ENCODE measurements around the gene RPL23.

The RPL23 gene

GRCh38 chr17:38872671-38873385 lies 19.3 kb upstream of the RPL23 start:
- Histone ChIP-seq H3K4me3 (peak overlapping the region; percentile 100; the same call in 1 of the 2 replicates), H3K36me3 (ENCODE audit: insufficient read depth, low read length) (0 out of 2 replicates have a peak, but pooled peaks cover under 1% of the 10 kb centered on the region), H3K9ac (ENCODE audit: insufficient read length) (no peak overlapping the region), H3K9me3 (ENCODE audit: low read depth, low read length) (no peaks in the 10 kb centered on the region), H3K27ac (peak overlapping the region; percentile 95; the same call in 1 of the 2 replicates)
- TF ChIP-seq FOXP2 (optimal IDR thresholded peaks at IDR 0.05; ENCODE audit: control extremely low read depth, extremely low read length, insufficient read depth) (no peak), EZH2 (IDR thresholded peaks at IDR 0.05) (no peak), POLR2AphosphoS5 (IDR thresholded peaks at IDR 0.05; ENCODE audit: borderline replicate concordance, low read depth, low read length) (no peak)
- DNase-seq (ENCODE audit: low read depth, low spot score): no peak

GRCh38 chr17:38872027-38872511 lies 18.5 kb upstream of the RPL23 start:
- H3K27ac ChIP-seq: peak overlapping the region; percentile 95; the same call in 1 of the 2 replicates
- no peak for DNase-seq (ENCODE audit: low read depth, low spot score)

GRCh38 chr17:38871247-38872015 lies 17.9 kb upstream of the RPL23 start:
- DNase-seq (ENCODE audit: low read depth, low spot score): no peak

More at GRCh38 chr17:38872027-38872511, 18.5 kb upstream of the RPL23 start:
- no peak overlapping the region for H3K9ac ChIP-seq (ENCODE audit: insufficient read length)
- no peaks in the 10 kb centered on the region for H3K9me3 ChIP-seq (ENCODE audit: low read depth, low read length)
- no peaks in the 10 kb centered on the region for H3K36me3 ChIP-seq (ENCODE audit: insufficient read depth, low read length)
- no peak for TF ChIP-seq EZH2 (IDR thresholded peaks at IDR 0.05)
- no peak for TF ChIP-seq POLR2AphosphoS5 (IDR thresholded peaks at IDR 0.05; ENCODE audit: borderline replicate concordance, low read depth, low read length)
- TF ChIP-seq FOXP2 (optimal IDR thresholded peaks at IDR 0.05; ENCODE audit: control extremely low read depth, extremely low read length, insufficient read depth): no peak
- peak overlapping the region; percentile 100 for H3K4me3 ChIP-seq

GRCh38 chr17:38870259-38871165 lies 17.0 kb upstream of the RPL23 start:
- H3K4me3 ChIP-seq: peak overlapping the region; percentile 100
- H3K27ac ChIP-seq: peak overlapping the region; percentile 51
- H3K36me3 ChIP-seq (ENCODE audit: insufficient read depth, low read length): no peaks in the 10 kb centered on the region
- no peak; the same call in 1 of the 2 replicates for TF ChIP-seq POLR2AphosphoS5 (IDR thresholded peaks at IDR 0.05; ENCODE audit: borderline replicate concordance, low read depth, low read length)
- TF ChIP-seq FOXP2 (optimal IDR thresholded peaks at IDR 0.05; ENCODE audit: control extremely low read depth, extremely low read length, insufficient read depth): no peak
- no peak for TF ChIP-seq EZH2 (IDR thresholded peaks at IDR 0.05)
- peak overlapping the region; percentile 84 for H3K9ac ChIP-seq (ENCODE audit: insufficient read length)
- no peaks in the 10 kb centered on the region for H3K9me3 ChIP-seq (ENCODE audit: low read depth, low read length)
- no peak for DNase-seq (ENCODE audit: low read depth, low spot score)

More at GRCh38 chr17:38871247-38872015, 17.9 kb upstream of the RPL23 start:
- H3K4me3 ChIP-seq: peak overlapping the region; percentile 100
- peak overlapping the region; percentile 8 for H3K27ac ChIP-seq
- H3K9ac ChIP-seq (ENCODE audit: insufficient read length): peak overlapping the region; percentile 79
- no peak for TF ChIP-seq POLR2AphosphoS5 (IDR thresholded peaks at IDR 0.05; ENCODE audit: borderline replicate concordance, low read depth, low read length)
- TF ChIP-seq EZH2 (IDR thresholded peaks at IDR 0.05): no peak
- TF ChIP-seq FOXP2 (optimal IDR thresholded peaks at IDR 0.05; ENCODE audit: control extremely low read depth, extremely low read length, insufficient read depth): no peak
- H3K9me3 ChIP-seq (ENCODE audit: low read depth, low read length): no peaks in the 10 kb centered on the region
- H3K36me3 ChIP-seq (ENCODE audit: insufficient read depth, low read length): no peaks in the 10 kb centered on the region

GRCh38 chr17:38869526-38870258 lies 16.2 kb upstream of the RPL23 start, which contains the start of gene LASP1:
Gene LASP1 (plus strand): TSS chr17:38870058. CDS start chr17:38870190, 132 bp downstream.
- peak within 1 kb of the TSS; percentile 93 for H3K27ac ChIP-seq
- TF ChIP-seq EZH2 (IDR thresholded peaks at IDR 0.05): no peak
- TF ChIP-seq FOXP2 (optimal IDR thresholded peaks at IDR 0.05; ENCODE audit: control extremely low read depth, extremely low read length, insufficient read depth): no peak
- TF ChIP-seq POLR2AphosphoS5 (IDR thresholded peaks at IDR 0.05; ENCODE audit: borderline replicate concordance, low read depth, low read length): peak; percentile 94
- peak within 1 kb of the TSS; percentile 87 for H3K9ac ChIP-seq (ENCODE audit: insufficient read length)
- peak within 1 kb of the TSS; percentile 100 for H3K4me3 ChIP-seq
- no peak for DNase-seq (ENCODE audit: low read depth, low spot score)
- no peaks in the 10 kb centered on the region for H3K36me3 ChIP-seq (ENCODE audit: insufficient read depth, low read length)
- no peaks in the 10 kb centered on the region for H3K9me3 ChIP-seq (ENCODE audit: low read depth, low read length)

GRCh38 chr17:38868817-38869525 lies 15.4 kb upstream of the RPL23 start:
- Histone ChIP-seq H3K27ac (peak overlapping the region; percentile 93), H3K36me3 (ENCODE audit: insufficient read depth, low read length) (no peaks in the 10 kb centered on the region), H3K9ac (ENCODE audit: insufficient read length) (peak overlapping the region; percentile 87), H3K4me3 (peak overlapping the region; percentile 100), H3K9me3 (ENCODE audit: low read depth, low read length) (no peaks in the 10 kb centered on the region)
- DNase-seq (ENCODE audit: low read depth, low spot score): peak; percentile 84
- TF ChIP-seq EZH2 (IDR thresholded peaks at IDR 0.05) (no peak), POLR2AphosphoS5 (IDR thresholded peaks at IDR 0.05; ENCODE audit: borderline replicate concordance, low read depth, low read length) (no peak), FOXP2 (optimal IDR thresholded peaks at IDR 0.05; ENCODE audit: control extremely low read depth, extremely low read length, insufficient read depth) (no peak)
